Measurements from ENCODE around the gene AGPAT4.

GRCh38 chr6:161261816-161262215, 12.0 kb downstream of the AGPAT4 start:
- TF ChIP-seq CTCF (IDR thresholded peaks at IDR 0.05; ENCODE audit: poor library complexity) = no peak
- TF ChIP-seq EZH2phosphoT487 (IDR thresholded peaks at IDR 0.05; ENCODE audit: low read depth, severe bottlenecking, unreplicated experiment) = no peak

Data from hepatocyte (in vitro differentiated cells).